Spinal cord (tissue), 10 donors: Measurements from ENCODE around the gene SPRY2. TPM values are rescaled to one million over a fixed set of nuclear protein-coding genes. Genes with fewer than 3 reads are reported as not detected.

Experiments
- DNase-seq, 6 donors: peaks; one replicate each; pipeline versions ENCODE4 v3.0.0 to v3.0.0-alpha.2; 2013 to 2015; ENCODE audit warnings: low spot score in 6 of 6, low read depth in 4 of 6
- H3K27ac ChIP-seq: one replicate; pipeline ENCODE4 v1.5.1; 2013; ENCODE audit warnings: low read depth, low read length, control low read depth
- H3K27me3 ChIP-seq: one replicate; pipeline ENCODE4 v1.6.1; 2013; ENCODE audit warnings: low read length; ENCODE audit not compliant: control insufficient read depth, insufficient read depth
- H3K36me3 ChIP-seq: one replicate; pipeline ENCODE4 v1.6.1; 2013; ENCODE audit warnings: low read length; ENCODE audit not compliant: control insufficient read depth, insufficient read depth
- H3K4me1 ChIP-seq: one replicate; pipeline ENCODE4 v1.6.1; 2013; ENCODE audit warnings: low read length; ENCODE audit not compliant: control insufficient read depth, insufficient read depth
- H3K4me3 ChIP-seq: one replicate; pipeline ENCODE4 v1.5.1; 2013; ENCODE audit warnings: low read depth, low read length, control low read depth
- H3K9me3 ChIP-seq: one replicate; pipeline ENCODE4 v1.6.1; 2013; ENCODE audit warnings: low read length; ENCODE audit not compliant: control insufficient read depth, insufficient read depth
- WGBS: methylation state at CpG from one replicate; pipeline ENCODE4 v1.1.5; 2013; ENCODE audit warnings: missing lambda C conversion rate; ENCODE audit not compliant: insufficient coverage; 5-methylcytosine and 5-hydroxymethylcytosine counted together
- polyA plus RNA-seq, 2 donors: library from polyadenylated mRNA; unstranded; fragments of 120-200 nt; gene quantifications; one replicate each; pipeline ENCODE4 v1.2.1, GENCODE V29; 2013; ENCODE audit not compliant: insufficient read length in 2 of 2
- total RNA-seq, 2 donors: library from RNA; depleted of rRNA in 1 of 2; stranded (reverse); fragments of 120-200 nt in 1 of 2; fragments of >200 nt in 1 of 2; gene quantifications; one replicate each; pipeline versions ENCODE4 v1.2.3 to v1.2.4, GENCODE V29; 2013 to 2014
- donor health status: healthy.

Gene SPRY2
- total and polyA plus RNA-seq, 4 donors = 22.0 to 81.0 (median 50.6) TPM

DNA sequence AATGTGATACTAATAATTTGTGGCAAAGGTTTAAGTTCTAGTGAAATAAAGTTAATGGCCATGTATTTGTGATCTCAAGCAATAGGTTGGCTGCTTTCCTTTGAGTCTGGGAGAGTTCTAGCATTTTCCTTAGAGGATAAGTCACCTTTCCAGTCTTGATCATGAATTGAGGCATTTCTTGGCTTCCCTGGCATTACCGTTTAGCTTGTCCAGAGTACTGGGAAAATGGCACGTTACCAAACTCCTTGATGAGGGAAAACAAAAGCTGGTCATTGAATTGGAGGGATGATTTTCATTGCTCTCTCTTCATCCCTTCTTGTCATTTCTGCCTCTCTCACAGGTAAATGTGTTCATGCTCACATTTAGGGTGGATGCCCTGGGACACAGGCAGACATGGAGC lies 34.0 kb upstream of the SPRY2 start:
- H3K36me3 ChIP-seq = no peaks in the 10 kb centered on the region
- no peaks in the 10 kb centered on the region for H3K9me3 ChIP-seq
- no peak for DNase-seq
- no CpG with 5 or more reads among the region's 2 CpGs for WGBS
- H3K4me3 ChIP-seq = no peak overlapping the region
- no peaks in the 10 kb centered on the region for H3K27me3 ChIP-seq
- no peak overlapping the region for H3K27ac ChIP-seq
- no peaks in the 10 kb centered on the region for H3K4me1 ChIP-seq

GRCh38 chr13:80374444-80374843 lies 33.5 kb upstream of the SPRY2 start:
- WGBS = 91% methylated on average over 4 of the region's 5 CpGs
- no peak for DNase-seq
- no peak overlapping the region for H3K4me3 ChIP-seq
- no peaks in the 10 kb centered on the region for H3K4me1 ChIP-seq
- H3K9me3 ChIP-seq = no peaks in the 10 kb centered on the region
- no peak overlapping the region for H3K27ac ChIP-seq
- no peaks in the 10 kb centered on the region for H3K36me3 ChIP-seq
- H3K27me3 ChIP-seq = no peaks in the 10 kb centered on the region

GRCh38 chr13:80371840-80372509 lies 31.0 kb upstream of the SPRY2 start:
- no peak for DNase-seq
- Histone ChIP-seq H3K4me3 (no peak overlapping the region), H3K27me3 (no peaks in the 10 kb centered on the region), H3K4me1 (no peaks in the 10 kb centered on the region), H3K9me3 (no peaks in the 10 kb centered on the region), H3K27ac (no peak overlapping the region), H3K36me3 (no peaks in the 10 kb centered on the region)
- 77% methylated on average over 4 of the region's 6 CpGs for WGBS

GRCh38 chr13:80367473-80367872 lies 26.5 kb upstream of the SPRY2 start:
- WGBS = 93% methylated on average over 2 of the region's 3 CpGs
- Histone ChIP-seq H3K9me3 (no peaks in the 10 kb centered on the region), H3K27ac (no peak overlapping the region), H3K36me3 (no peaks in the 10 kb centered on the region), H3K27me3 (no peaks in the 10 kb centered on the region), H3K4me3 (no peak overlapping the region), H3K4me1 (no peaks in the 10 kb centered on the region)
- no peak for DNase-seq

DNA sequence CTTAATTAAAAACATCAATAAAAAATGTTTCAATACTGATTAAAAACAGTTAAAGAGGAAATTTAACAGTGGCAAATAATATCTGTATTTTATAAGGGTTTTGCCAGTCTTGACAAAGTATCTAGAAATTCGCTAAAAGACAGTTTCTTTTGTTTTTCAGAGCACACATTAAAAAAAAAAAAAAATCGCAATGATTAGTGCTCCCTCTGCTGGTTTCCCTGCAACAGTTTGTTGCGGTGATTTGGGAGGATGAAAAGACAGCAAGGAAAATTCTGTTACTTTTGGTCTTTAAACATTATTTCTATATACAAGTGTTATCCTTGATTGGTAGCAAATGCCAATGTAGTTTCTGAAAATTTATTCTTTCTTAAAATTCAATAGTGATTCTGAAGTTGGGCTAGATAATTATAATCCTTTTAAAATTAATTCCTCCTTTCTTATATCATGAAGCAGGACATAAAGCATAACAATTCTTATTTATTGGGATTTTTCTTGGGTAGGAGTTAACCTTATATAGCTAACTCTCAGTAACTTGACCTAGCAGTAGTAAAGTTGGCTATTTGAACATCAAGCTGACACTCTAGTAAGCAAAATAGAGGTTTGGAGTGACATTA lies 23.1 kb upstream of the SPRY2 start:
- Histone ChIP-seq H3K27me3 (no peaks in the 10 kb centered on the region), H3K4me1 (peaks cover 6% of the 10 kb centered on the region), H3K4me3 (peak overlapping the region; percentile 6), H3K27ac (no peak overlapping the region), H3K36me3 (no peaks in the 10 kb centered on the region), H3K9me3 (no peaks in the 10 kb centered on the region)
- WGBS = no CpG with 5 or more reads among the region's 3 CpGs
- DNase-seq = peak in 4 of 6 donors; percentile 26 to 86 (median 54)

DNA sequence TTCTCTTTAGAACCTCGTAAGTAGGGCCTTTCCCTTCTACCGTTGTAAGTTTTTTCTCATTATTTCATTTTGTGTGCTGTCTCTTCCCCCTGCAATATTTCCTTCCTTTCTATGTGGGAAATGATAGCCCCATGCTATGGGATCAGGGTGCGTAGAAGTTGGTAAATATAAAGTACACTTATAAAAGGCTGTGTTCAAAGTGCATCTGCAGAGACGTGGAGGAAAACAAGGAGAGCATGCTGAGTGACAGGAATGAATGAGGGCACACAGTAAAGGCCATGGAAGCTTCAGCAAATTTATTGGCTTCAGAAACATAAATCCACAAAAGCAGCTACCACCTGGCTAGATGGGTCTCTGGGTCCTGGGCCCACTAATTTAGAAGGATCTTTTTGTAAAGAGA lies 21.6 kb upstream of the SPRY2 start:
- Histone ChIP-seq H3K27me3 (no peaks in the 10 kb centered on the region), H3K4me1 (peaks cover 6% of the 10 kb centered on the region), H3K27ac (no peak overlapping the region), H3K9me3 (no peaks in the 10 kb centered on the region), H3K36me3 (no peaks in the 10 kb centered on the region), H3K4me3 (no peak overlapping the region)
- WGBS = 57% methylated on average over 1 of the region's 4 CpGs
- DNase-seq = no peak

DNA sequence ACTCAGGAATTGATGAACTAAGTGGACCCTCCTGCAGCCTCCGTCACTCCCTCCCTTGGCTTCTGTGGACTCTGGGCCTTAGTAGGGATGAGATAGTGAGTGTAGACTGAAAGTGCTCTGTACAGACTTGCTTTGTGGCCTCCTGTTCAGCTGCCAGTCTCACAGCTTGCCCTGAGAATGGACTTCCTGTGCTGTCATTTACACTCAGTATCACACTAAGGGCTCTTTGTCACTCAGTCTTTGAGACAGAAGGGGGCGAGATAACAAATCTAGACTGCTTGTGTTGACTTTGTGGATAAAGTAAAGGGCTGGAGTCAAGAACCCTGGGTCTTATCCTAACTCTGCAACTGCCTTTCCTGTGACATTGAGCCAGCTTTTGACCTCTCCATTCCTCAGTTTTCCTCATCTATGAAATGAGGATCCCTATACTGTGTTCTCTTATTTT lies 21.0 kb upstream of the SPRY2 start:
- no peaks in the 10 kb centered on the region for H3K9me3 ChIP-seq
- H3K4me1 ChIP-seq = peaks cover 6% of the 10 kb centered on the region
- H3K4me3 ChIP-seq = no peak overlapping the region
- no CpG with 5 or more reads among the region's 2 CpGs for WGBS
- no peaks in the 10 kb centered on the region for H3K36me3 ChIP-seq
- H3K27ac ChIP-seq = no peak overlapping the region
- peak in 2 of 6 donors; percentile 63 to 64 for DNase-seq
- H3K27me3 ChIP-seq = no peaks in the 10 kb centered on the region

GRCh38 chr13:80361298-80361697 lies 20.4 kb upstream of the SPRY2 start:
- WGBS = no CpG with 5 or more reads among the region's 2 CpGs

DNA sequence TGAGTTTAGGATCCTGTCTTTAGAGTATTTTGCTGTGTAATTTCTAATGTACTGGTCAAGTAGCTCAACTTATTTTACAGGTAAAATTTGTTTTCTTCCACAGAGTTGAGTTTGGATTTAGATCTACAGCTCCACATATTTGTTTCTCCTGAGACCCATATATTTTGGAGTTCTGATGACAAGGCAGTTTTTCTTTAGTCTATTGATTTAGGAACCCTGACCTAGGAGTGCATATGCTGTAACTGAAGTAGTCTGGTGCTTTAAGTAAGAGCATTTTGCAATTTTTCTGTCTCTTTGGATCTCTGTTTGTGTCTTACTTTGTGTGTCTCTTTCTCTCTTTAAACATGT lies 19.5 kb upstream of the SPRY2 start:
- H3K27me3 ChIP-seq = no peaks in the 10 kb centered on the region
- peaks cover 6% of the 10 kb centered on the region for H3K4me1 ChIP-seq
- DNase-seq = no peak
- H3K4me3 ChIP-seq = no peak overlapping the region
- H3K36me3 ChIP-seq = no peaks in the 10 kb centered on the region
- H3K27ac ChIP-seq = no peak overlapping the region
- no peaks in the 10 kb centered on the region for H3K9me3 ChIP-seq

More at GRCh38 chr13:80361298-80361697, 20.4 kb upstream of the SPRY2 start:
- DNase-seq = no peak
- Histone ChIP-seq H3K27ac (no peak overlapping the region), H3K4me3 (no peak overlapping the region), H3K4me1 (peaks cover 6% of the 10 kb centered on the region), H3K36me3 (no peaks in the 10 kb centered on the region), H3K9me3 (no peaks in the 10 kb centered on the region), H3K27me3 (no peaks in the 10 kb centered on the region)

DNA sequence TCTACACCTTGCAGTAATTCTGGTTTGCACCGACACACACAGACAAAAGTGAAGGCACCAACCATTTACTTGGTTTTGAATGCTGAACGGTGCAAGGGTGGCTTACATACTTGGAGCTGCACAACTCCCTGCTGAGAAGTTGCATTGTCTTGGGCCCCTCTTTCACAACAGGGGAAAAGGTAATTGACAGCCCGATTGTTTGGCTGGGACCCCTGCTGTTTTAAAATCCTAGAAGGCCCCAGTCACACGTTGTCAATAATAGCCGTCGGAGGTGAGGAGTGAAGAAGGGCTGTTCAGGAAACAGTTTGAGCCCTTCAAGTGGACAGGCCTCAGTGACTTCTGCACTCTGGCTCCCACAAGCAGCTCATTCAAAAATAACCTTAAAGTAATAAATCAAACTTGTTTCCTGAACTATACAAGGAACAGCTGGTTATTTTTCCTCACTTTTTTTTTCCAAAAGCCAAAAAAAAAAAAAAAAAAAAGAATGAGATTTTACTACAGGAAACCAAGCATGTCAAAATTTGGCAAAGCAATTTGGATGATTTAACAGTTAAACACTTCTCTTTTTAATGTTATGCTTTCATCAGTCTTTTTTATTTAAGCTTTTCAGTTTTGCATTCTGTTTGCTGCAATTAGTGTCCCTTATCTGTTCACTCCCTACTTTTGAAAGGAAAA lies 19.0 kb upstream of the SPRY2 start:
- WGBS = 14% methylated on average over 4 of the region's 6 CpGs
- H3K27ac ChIP-seq = no peak overlapping the region

More for the DNA sequence above, 19.0 kb upstream of the SPRY2 start:
- H3K9me3 ChIP-seq = no peaks in the 10 kb centered on the region
- no peaks in the 10 kb centered on the region for H3K36me3 ChIP-seq
- no peaks in the 10 kb centered on the region for H3K27me3 ChIP-seq
- DNase-seq = peak in 1 of 6 donors; percentile 19
- peaks cover 6% of the 10 kb centered on the region for H3K4me1 ChIP-seq
- no peak overlapping the region for H3K4me3 ChIP-seq
